Stimulated activated CD4-positive, alpha-beta T cell treated with anti-CD3 and anti-CD28 coated beads, Interleukin-12 subunit alpha, Interleukin-12 subunit beta, amount 100 ng/mL, for 48 hours (primary cell): ENCODE measurements around the gene RRAD.

Experiments used
- DNase-seq, 3 donors: peaks; one replicate each; pipeline ENCODE4 v3.0.0-alpha.2; 2020; ENCODE audit warnings: low read depth in 2 of 3, low spot score in 1 of 3

The RRAD gene

DNA sequence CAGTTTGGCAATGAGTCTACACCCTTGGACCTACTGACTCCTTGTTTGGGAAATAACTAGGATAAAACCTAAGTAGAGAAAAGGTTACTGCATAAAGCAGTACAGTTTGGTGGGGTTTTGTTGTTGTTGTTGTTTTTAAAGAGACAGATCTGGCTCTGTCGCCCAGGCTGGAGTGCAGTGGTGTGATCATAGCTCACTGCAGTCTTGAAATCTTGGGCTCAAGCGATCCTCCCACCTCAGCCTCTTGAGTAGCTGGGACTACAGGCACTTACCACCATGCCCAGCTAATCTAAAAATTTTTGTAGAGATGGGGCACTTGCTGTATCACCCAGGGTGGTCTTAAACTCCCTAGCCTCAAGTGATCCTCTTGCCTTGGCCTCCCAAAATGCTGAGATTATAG lies 43.8 kb downstream of the RRAD start:
- DNase-seq = no peak

DNA sequence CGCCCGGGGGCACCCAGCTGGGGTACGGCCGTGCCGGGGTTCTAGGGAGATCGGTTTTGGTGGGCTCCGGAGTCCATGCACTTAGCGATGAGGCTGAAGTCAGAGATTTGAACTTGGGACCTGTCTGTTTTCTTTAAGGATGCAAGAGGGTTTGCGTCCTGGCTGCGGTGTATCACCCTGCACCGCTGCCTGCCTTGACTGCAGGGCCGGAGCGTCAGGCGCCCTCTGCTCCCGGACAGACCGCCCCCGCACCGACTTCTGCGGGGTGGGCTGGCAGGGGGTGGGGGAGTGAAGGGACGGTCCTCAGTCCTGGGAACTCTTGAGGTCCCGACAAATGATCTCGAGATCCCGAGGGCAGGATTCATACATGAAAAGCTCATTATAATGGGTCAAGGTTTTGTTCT lies 44.3 kb downstream of the RRAD start:
- DNase-seq = no peak

DNA sequence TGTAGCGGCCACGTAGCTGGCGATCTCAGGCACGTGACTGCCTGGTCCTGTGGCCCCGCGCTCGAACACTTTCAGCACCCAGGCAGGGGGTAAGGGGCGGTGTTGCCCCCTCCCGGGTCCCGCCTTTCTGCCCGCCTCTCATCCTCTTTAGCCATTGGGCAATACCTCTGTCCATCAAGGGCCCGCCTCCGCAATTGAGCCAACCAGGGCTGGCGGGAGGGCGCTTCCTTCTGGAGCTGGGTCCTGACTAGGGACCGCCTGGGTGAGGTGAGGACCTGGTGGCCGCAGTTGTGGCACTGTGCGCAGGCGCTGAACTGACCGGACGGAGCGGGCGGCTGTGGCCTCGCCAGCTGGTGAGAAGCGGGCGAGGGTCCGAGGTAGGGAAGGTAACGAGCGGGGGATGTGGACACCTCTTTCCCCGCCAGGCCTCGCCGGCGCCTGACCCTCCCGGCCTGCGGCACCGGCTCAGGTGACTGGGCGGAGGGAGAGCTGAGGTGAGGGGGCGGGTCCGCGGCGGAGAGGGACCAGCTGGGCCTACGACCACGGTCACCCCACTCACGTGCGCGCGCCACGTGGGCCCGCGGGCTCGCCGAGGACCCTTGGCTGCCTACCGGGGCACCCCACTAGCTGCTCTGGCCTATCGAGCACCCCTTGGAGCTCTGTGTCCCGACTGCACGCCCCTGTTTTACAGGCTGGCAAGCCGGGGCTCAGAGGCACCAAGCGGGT lies 44.9 kb downstream of the RRAD start, which contains the start of gene PDP2:
PDP2 (plus strand) TSS at position 228 of the 726 bp plus-strand sequence. CDS start 3,770 bp downstream, outside the sequence.
- DNase-seq = peak; percentile 87 to 95 (median 87)

DNA sequence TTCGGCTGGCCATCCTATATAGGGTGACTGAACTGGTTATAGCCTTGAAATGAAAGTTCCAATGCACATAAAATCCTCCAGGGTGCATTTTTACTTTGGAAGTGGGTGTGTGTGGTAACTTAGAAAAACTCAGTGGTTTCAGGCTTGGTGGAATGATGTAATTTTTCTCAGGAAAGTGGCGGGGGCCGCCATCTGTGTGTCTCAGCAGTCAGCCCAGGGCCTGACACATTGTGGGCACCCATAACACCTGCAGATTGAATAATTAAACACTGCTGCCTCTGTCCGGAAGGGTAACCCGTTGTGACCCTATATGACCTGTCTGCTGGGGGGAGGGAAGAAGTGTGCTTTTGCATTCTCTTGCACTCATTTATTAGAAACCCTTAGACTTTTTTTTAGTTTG lies 47.3 kb downstream of the RRAD start:
- DNase-seq = peak; percentile 62 to 74 (median 70)

DNA sequence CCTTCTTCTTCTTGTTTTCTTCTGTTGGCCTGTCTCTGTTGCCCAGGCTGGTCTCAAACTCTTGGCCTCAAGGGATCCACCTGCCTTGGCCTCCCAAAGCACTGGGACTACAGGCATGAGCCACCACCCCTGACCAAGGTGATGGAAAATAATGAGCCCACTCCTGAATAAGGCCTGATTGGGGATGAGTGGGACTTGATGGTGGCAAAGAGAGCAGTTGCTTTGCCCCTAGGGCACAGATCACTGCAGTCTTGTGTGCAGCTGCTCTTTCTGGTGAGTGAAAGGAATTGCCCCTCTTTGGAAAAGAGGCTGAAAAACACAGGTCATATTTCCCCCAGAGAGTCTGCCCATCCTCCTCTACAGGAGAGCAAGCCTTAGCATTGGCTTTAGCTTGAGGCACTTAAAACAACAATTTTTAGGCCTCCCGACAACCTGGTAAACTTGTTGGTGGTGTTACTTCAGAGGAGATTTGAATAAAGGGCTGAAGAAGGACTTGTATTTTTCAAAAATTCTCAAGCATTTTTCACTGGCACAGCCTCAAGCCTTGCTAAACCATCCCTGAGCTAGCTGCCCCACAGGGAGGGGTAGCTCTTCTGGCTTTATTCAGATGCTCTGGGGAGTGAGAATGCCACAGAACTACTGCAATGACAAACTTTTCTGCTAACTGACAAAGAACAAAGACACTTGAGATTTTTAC lies 51.1 kb downstream of the RRAD start:
- no peak for DNase-seq

DNA sequence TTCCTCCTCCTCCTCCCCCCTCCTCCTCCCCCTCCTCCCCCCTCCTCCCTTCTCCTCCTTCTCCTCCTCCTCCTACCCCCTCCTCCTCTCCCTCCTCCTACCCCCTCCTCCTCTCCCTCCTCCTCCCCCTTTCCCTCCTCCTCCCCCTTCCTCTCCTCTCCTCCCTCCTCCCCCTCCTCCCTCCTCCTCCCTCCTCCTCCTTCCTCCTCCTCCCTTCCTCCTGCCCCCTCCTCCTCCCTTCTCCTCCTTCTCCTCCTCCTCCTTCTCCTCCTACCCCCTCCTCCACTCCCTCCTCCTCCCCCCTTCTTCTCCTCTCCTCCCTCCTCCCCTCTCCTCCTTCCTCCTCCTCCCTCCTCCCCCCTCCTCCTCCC lies 51.7 kb downstream of the RRAD start:
- no peak for DNase-seq

DNA sequence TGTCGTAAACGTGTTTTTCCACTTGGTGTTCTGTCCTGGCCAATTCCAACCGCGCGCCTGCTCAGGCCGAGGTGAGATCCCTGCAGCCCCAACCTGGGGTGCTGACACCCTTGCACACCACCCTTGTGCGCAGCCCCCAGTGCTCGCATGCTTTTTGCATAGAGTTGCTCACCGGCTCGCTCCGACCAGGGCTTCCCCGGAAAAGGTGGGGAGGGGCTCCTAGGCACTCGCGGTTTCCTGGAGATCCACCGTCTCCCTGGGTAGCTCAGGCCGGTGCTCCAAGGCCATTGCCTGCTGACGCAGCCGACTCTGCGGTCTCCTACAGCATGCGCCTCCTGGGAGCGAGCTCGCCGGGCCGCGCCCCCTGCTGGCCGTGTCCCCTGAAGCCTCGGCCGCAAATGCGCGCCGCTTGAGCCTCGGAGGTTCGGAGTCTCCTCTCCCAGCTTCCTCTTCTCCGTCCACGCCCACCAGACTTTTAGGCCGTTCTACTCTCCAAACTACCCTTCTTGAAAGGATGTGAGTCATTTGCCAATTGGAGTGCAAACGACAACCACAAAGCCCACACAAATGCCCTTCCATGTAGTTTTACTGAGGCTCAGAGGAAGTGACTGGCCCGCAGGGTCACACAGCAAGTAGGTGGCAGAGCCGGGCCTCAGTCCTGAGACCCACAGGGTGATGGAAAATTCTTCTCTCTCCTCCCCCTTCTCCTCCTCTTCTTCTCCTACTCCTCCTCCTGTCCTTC lies 52.2 kb downstream of the RRAD start:
- DNase-seq = peak; percentile 85 to 92 (median 90)

DNA sequence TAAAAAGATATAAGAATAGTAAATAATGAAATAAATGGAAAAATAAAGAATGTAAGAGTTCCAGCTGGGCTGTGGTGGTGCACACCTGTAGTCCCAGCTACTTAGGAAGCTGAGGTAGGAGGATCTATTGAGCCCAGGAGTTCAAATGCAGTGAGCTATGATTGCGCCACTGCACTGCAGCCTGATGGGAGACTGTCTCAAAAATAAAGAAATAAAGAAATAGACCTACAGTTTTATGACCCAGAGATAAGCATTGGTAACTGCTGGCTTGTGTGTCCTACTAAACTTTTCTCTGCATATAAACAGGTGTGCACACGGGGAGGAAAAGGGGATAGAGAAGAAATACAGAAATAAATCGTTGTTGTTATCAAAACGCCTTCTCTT lies 52.8 kb downstream of the RRAD start:
- no peak for DNase-seq

DNA sequence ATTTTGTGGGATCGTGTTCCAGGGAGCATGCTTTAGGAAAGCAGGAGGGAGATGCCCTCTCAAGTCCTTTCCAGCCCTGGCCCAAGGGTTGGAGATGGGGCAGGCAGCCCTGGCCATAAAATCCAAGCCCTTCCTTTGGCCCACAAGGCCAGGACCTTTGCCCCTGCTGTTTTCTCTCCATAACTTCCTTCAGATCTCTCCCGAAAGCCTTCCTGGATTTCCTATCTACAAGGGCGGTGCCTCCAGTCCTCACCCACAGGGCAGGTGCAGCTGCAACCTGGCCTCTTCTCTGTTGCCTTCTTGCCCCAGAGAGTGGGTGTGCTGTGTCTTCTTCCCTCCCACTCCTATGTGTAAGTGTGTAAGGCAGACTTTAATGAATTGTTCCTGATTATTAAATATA lies 53.5 kb downstream of the RRAD start:
- no peak for DNase-seq
